H1 (cell line): ENCODE results near the gene PSME2. TPM values are rescaled to one million over a fixed set of nuclear protein-coding genes. Genes with fewer than 3 reads are reported as not detected.

Source experiments
- CTCF ChIA-PET: fragments of 300-600 bp; sonication (Branson Sonifier 250); formaldehyde crosslinking; loops from one replicate; lab custom pipeline; 2021; ENCODE audit not compliant: partially characterized antibody; lab: Charles Lee
- POLR2A ChIA-PET: fragments of 300-600 bp; sonication (Branson Sonifier 250); formaldehyde crosslinking; loops from one replicate; lab custom pipeline; 2021; ENCODE audit warnings: inconsistent platforms; ENCODE audit not compliant: partially characterized antibody; lab: Charles Lee
- DNase-seq, 2 experiments: peaks; one replicate each; pipeline versions ENCODE4 v3.0.0 to v3.0.0-alpha.2; 2010 to 2022; ENCODE audit warnings: low spot score in 2 of 2, low read depth in 1 of 2, mixed read lengths in 1 of 2
- FAIRE-seq: peaks from 2 replicates; lab custom pipeline; 2011; peaks lifted over from hg19 to GRCh38; lab: Jason Lieb, UNC
- H2AFZ ChIP-seq: 2 replicates; pipeline ENCODE4 v1.8.1; 2012; ENCODE audit warnings: low read length, inconsistent platforms
- H2AK5ac ChIP-seq: 2 replicates; pipeline ENCODE4 v1.6.1; 2013; ENCODE audit warnings: low read depth, low read length
- H2BK120ac ChIP-seq: replicated peaks from 2 replicates; pipeline ENCODE3; 2013; ENCODE audit warnings: low read depth, low read length, inconsistent platforms
- H2BK12ac ChIP-seq: 2 replicates; pipeline ENCODE4 v1.6.1; 2013; ENCODE audit warnings: low read depth, low read length
- H2BK15ac ChIP-seq: 2 replicates; pipeline ENCODE4 v1.6.1; 2013; ENCODE audit warnings: low read length
- H2BK20ac ChIP-seq: 2 replicates; pipeline ENCODE4 v1.6.1; 2013; ENCODE audit warnings: low read length
- H2BK5ac ChIP-seq: 2 replicates; pipeline ENCODE4 v1.6.1; 2013; ENCODE audit warnings: low read depth, low read length
- H3K14ac ChIP-seq: 2 replicates; pipeline ENCODE4 v1.6.1; 2013; ENCODE audit warnings: inconsistent platforms; ENCODE audit not compliant: insufficient read length
- H3K18ac ChIP-seq: 2 replicates; pipeline ENCODE4 v1.6.1; 2013; ENCODE audit warnings: low read length; ENCODE audit errors: extremely low read depth
- H3K23ac ChIP-seq: 2 replicates; pipeline ENCODE4 v1.6.1; 2013; ENCODE audit warnings: inconsistent platforms; ENCODE audit not compliant: insufficient read length
- H3K23me2 ChIP-seq: 2 replicates; pipeline ENCODE4 v1.6.1; 2013; ENCODE audit warnings: low read depth, low read length
- H3K27ac ChIP-seq: 2 replicates; pipeline ENCODE4 v1.6.1; 2011; ENCODE audit warnings: low read depth, low read length, inconsistent platforms
- H3K27me3 ChIP-seq, 4 experiments: replicated peaks in 1 of 4; 1 replicate in 1 of 4; 2 replicates in 3 of 4; pipeline versions ENCODE4 v1.6.1 to v1.8.1; 2011 to 2013; ENCODE audit warnings: low read length in 3 of 4, mild to moderate bottlenecking in 3 of 4, inconsistent platforms in 2 of 4, mixed read lengths in 2 of 4, moderate library complexity in 1 of 4; ENCODE audit not compliant: control insufficient read depth in 3 of 4, insufficient read depth in 3 of 4; ENCODE audit errors: extremely low read depth in 1 of 4
- H3K36me3 ChIP-seq, 4 experiments: 2 replicates each; pipeline versions ENCODE4 v1.6.1 to v1.8.1; 2011 to 2013; ENCODE audit warnings: mild to moderate bottlenecking in 4 of 4, low read length in 3 of 4, moderate library complexity in 2 of 4, control low read depth in 1 of 4, inconsistent platforms in 1 of 4; ENCODE audit not compliant: insufficient read depth in 4 of 4, control insufficient read depth in 2 of 4
- H3K4ac ChIP-seq: replicated peaks from 2 replicates; pipeline ENCODE3; 2013; ENCODE audit warnings: low read length, low read depth, mixed read lengths, inconsistent platforms; ENCODE audit not compliant: insufficient read length
- H3K4me1 ChIP-seq, 4 experiments: replicated peaks in 1 of 4; 1 replicate in 1 of 4; 2 replicates in 3 of 4; pipeline versions ENCODE4 v1.6.1 to v1.8.1; 2011 to 2013; ENCODE audit warnings: low read length in 3 of 4, inconsistent platforms in 2 of 4, mixed read lengths in 1 of 4; ENCODE audit not compliant: insufficient read depth in 4 of 4, control insufficient read depth in 3 of 4
- H3K4me2 ChIP-seq, 2 experiments: 2 replicates each; pipeline versions ENCODE4 v1.6.1 to v1.8.1; 2011 to 2013; ENCODE audit warnings: low read depth in 2 of 2, low read length in 2 of 2, control low read depth in 1 of 2, inconsistent platforms in 1 of 2, mild to moderate bottlenecking in 1 of 2; ENCODE audit not compliant: insufficient read depth in 1 of 2
- H3K4me3 ChIP-seq, 4 experiments: fragments of 200-600, 300-600 bp in 1 of 4; sonication (generic), shearing (Covaris generic), sonication (Bioruptor Twin) in 1 of 4; 2 replicates each; pipeline versions ENCODE4 v1.5.1 to v1.8.1; 2011 to 2016; ENCODE audit warnings: low read length in 4 of 4, low read depth in 3 of 4, control low read depth in 2 of 4, inconsistent platforms in 2 of 4, mild to moderate bottlenecking in 2 of 4, mixed read lengths in 1 of 4, moderate library complexity in 1 of 4; ENCODE audit not compliant: insufficient read depth in 2 of 4; ENCODE audit errors: extremely low read depth in 1 of 4
- H3K56ac ChIP-seq: replicated peaks from 2 replicates; pipeline ENCODE3; 2013; ENCODE audit warnings: low read depth, mild to moderate bottlenecking, mixed read lengths, low read length, inconsistent platforms; ENCODE audit not compliant: insufficient read length
- H3K79me1 ChIP-seq: 2 replicates; pipeline ENCODE4 v1.6.1; 2013; ENCODE audit warnings: low read depth, low read length, control low read depth
- H3K79me2 ChIP-seq, 2 experiments: 2 replicates each; pipeline versions ENCODE4 v1.6.1 to v1.8.1; 2012 to 2013; ENCODE audit warnings: low read length in 2 of 2, mild to moderate bottlenecking in 2 of 2, inconsistent platforms in 1 of 2; ENCODE audit not compliant: insufficient read depth in 2 of 2, control insufficient read depth in 1 of 2
- H3K9ac ChIP-seq, 4 experiments: replicated peaks in 1 of 4; 1 replicate in 1 of 4; 2 replicates in 3 of 4; pipeline versions ENCODE4 v1.6.1 to v1.8.1; 2011 to 2013; ENCODE audit warnings: low read depth in 3 of 4, low read length in 3 of 4, control low read depth in 2 of 4, mild to moderate bottlenecking in 2 of 4, moderate library complexity in 2 of 4, inconsistent platforms in 1 of 4; ENCODE audit errors: extremely low read depth in 1 of 4
- H3K9me3 ChIP-seq, 2 experiments: 2 replicates each; pipeline versions ENCODE4 v1.6.1 to v1.8.1; 2012 to 2013; ENCODE audit warnings: mild to moderate bottlenecking in 2 of 2, moderate library complexity in 2 of 2, control low read depth in 1 of 2, inconsistent platforms in 1 of 2, low read depth in 1 of 2, low read length in 1 of 2, mixed read lengths in 1 of 2; ENCODE audit not compliant: insufficient read depth in 2 of 2
- H4K20me1 ChIP-seq, 2 experiments: replicated peaks in 1 of 2; 2 replicates each; pipeline versions ENCODE3 to v1.8.1; 2011 to 2013; ENCODE audit warnings: inconsistent platforms in 2 of 2, low read length in 2 of 2, mild to moderate bottlenecking in 1 of 2; ENCODE audit not compliant: insufficient read depth in 2 of 2, control insufficient read depth in 1 of 2
- H4K5ac ChIP-seq: 2 replicates; pipeline ENCODE4 v1.6.1; 2013; ENCODE audit warnings: low read length, low read depth, mixed read lengths, inconsistent platforms; ENCODE audit not compliant: insufficient read length
- H4K8ac ChIP-seq: 2 replicates; pipeline ENCODE4 v1.8.0; 2013; ENCODE audit warnings: mild to moderate bottlenecking, moderate library complexity, low read length, inconsistent platforms; ENCODE audit not compliant: insufficient read depth; ENCODE audit errors: extremely low read depth
- H4K91ac ChIP-seq: replicated peaks from 2 replicates; pipeline ENCODE3; 2013; ENCODE audit warnings: low read length, mixed read lengths, inconsistent platforms; ENCODE audit not compliant: insufficient read length
- CREB1 ChIP-seq: IDR thresholded peaks from 2 replicates; pipeline ENCODE4 v1.6.1; 2012; ENCODE audit warnings: inconsistent platforms
- FOSL1 ChIP-seq: IDR thresholded peaks from 2 replicates; pipeline ENCODE4 v1.6.1; 2011; ENCODE audit warnings: mild to moderate bottlenecking, low read depth, low read length, moderate library complexity; ENCODE audit not compliant: insufficient read depth
- MAFK ChIP-seq: IDR thresholded peaks from 2 replicates; pipeline ENCODE4 v1.6.1; 2012; ENCODE audit warnings: low read depth, mild to moderate bottlenecking, improper control_type of control experiment, low read length
- POLR2A ChIP-seq, 2 experiments: IDR thresholded peaks; 1 replicate in 1 of 2; 2 replicates in 1 of 2; pipeline ENCODE4 v1.6.1; 2011; ENCODE audit warnings: low read depth in 2 of 2, low read length in 2 of 2, mild to moderate bottlenecking in 2 of 2; ENCODE audit errors: control extremely low read depth in 1 of 2
- RFX5 ChIP-seq: IDR thresholded peaks from 2 replicates; pipeline ENCODE4 v1.6.1; 2011; ENCODE audit warnings: low read depth, low read length, improper control_type of control experiment, borderline replicate concordance
- RNF2 ChIP-seq: fragments of 200-900, 300-1000 bp; sonication (generic); IDR thresholded peaks from 2 replicates; pipeline ENCODE4 v1.7.1; 2016; ENCODE audit warnings: borderline replicate concordance, low read depth, mild to moderate bottlenecking, antibody characterized with exemption, low read length; ENCODE audit not compliant: poor library complexity, severe bottlenecking; ENCODE audit errors: missing control alignments
- RXRA ChIP-seq: IDR thresholded peaks from 2 replicates; pipeline ENCODE4 v1.6.1; 2011; ENCODE audit warnings: low read depth, mild to moderate bottlenecking, low read length, moderate library complexity; ENCODE audit not compliant: insufficient read depth
- ZNF274 ChIP-seq: IDR thresholded peaks from 2 replicates; pipeline ENCODE4 v1.7.0; 2012; ENCODE audit warnings: low read length, borderline replicate concordance; ENCODE audit errors: extremely low read depth
- WGBS, 2 experiments: shearing (Covaris generic) in 1 of 2; methylation state at CpG; one replicate each; pipeline versions ENCODE4 v1.1.6 to v1.1.7; 2013 to 2015; ENCODE audit warnings: low lambda C conversion rate in 2 of 2, mixed read lengths in 2 of 2, inconsistent platforms in 1 of 2, low coverage in 1 of 2, missing lambda C conversion rate in 1 of 2; ENCODE audit not compliant: insufficient replicate concordance in 2 of 2, insufficient coverage in 1 of 2, insufficient read length in 1 of 2; ENCODE audit errors: extremely low coverage in 1 of 2, missing lambda C conversion rate in 1 of 2; 5-methylcytosine and 5-hydroxymethylcytosine counted together
- polyA plus RNA-seq, 7 experiments: library from polyadenylated mRNA; depleted of rRNA in 3 of 7; stranded (reverse) in 5 of 7; unstranded in 2 of 7; fragments of >200 nt in 5 of 7; fragments of 200-250 nt in 2 of 7; gene quantifications; 1 replicate in 5 of 7; 2 replicates in 1 of 7; 4 replicates in 1 of 7; pipeline versions ENCODE4 v1.2.1 to v1.2.3, GENCODE V29; 2011 to 2013; ENCODE audit warnings: missing spikeins in 2 of 7, mixed read lengths in 2 of 7
- total RNA-seq: library from RNA; stranded (reverse); fragmentation: NEBNext Ultra II Directional; extraction: Animal tissue kit (Norgen Biotek cat#: 25700); gene quantifications from 2 replicates; pipeline ENCODE4 v1.2.1, GENCODE V29; 2021

The PSME2 gene
- total and polyA plus RNA-seq, 2 of the 8 experiments (the other 6 are each of a cell fraction or from before 2014, with no cell fraction given): 71.8 to 111 TPM

DNA sequence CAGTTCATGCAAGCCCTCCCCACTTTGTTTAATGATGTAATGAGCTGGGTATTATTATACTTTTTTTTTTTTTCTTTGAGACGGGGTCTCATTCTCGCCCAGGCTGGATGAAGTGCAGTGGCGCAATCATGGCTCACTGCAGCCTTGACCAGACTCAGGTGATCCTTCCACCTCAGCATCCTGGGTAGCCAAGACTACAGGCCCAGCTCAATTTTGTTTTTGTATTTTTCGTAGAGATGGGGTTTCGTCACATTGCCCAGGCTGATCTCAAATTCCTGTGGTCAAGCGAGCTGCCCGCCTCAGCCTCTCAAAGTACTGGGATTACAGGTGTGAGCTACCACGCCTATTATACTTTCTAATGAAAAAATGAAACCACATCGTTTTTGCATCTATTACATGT lies 36.4 kb downstream of the PSME2 start:
- H4K91ac ChIP-seq: no peak overlapping the region
- no peak overlapping the region for H3K56ac ChIP-seq
- H3K4me1 ChIP-seq: no peaks in the 10 kb centered on the region
- CTCF ChIA-PET: interaction anchor here (0.6 to 12.2 kb wide), 24 partner anchors 8 to 1038 kb away, joined by 3 to 160 read pairs (median 4); partner anchors contain the start of genes CARMIL3, CIDEB, IRF9 and MDP1
- FAIRE-seq (no peak), DNase-seq (no peak)
- no peak overlapping the region for H3K4me3 ChIP-seq
- H3K36me3 ChIP-seq: no peaks in the 10 kb centered on the region
- 93% methylated on average over 9 of the region's 9 CpGs; no CpG with 5 or more reads in 1 of the 2 experiments for WGBS, 2 experiments
- H3K23ac ChIP-seq: no peak overlapping the region
- TF ChIP-seq RXRA (no peak), ZNF274 (no peak), POLR2A (IDR thresholded peaks at IDR 0.05; ENCODE audit: control extremely low read depth in 1 of 2, low read depth in 2 of 2, low read length in 2 of 2) (no peak), RFX5 (no peak), FOSL1 (no peak), RNF2 (no peak), CREB1 (no peak), MAFK (no peak)
- no peak overlapping the region for H4K5ac ChIP-seq
- H2AK5ac ChIP-seq: 0 out of 2 replicates have a peak overlapping the region, but pooled peaks have one; percentile 32
- H2BK15ac ChIP-seq: no peak overlapping the region
- no peak overlapping the region for H2BK120ac ChIP-seq
- H2BK12ac ChIP-seq: no peak overlapping the region
- no peak overlapping the region for H3K27ac ChIP-seq
- no peaks in the 10 kb centered on the region for H3K79me1 ChIP-seq
- no peak overlapping the region for H3K4me2 ChIP-seq
- no peak overlapping the region for H2AFZ ChIP-seq
- H3K9me3 ChIP-seq: peaks cover 0 to under 1% of the 10 kb centered on the region in 2 experiments; a peak in 1 of 4 replicates
- H3K4ac ChIP-seq: no peak overlapping the region
- no peak overlapping the region for H3K9ac ChIP-seq
- H3K27me3 ChIP-seq: no peaks in the 10 kb centered on the region
- no peak overlapping the region for H4K8ac ChIP-seq
- H3K23me2 ChIP-seq: peaks cover 4% of the 10 kb centered on the region
- H4K20me1 ChIP-seq: no peaks in the 10 kb centered on the region
- H3K79me2 ChIP-seq: no peaks in the 10 kb centered on the region
- H2BK20ac ChIP-seq: no peak overlapping the region
- POLR2A ChIA-PET: interaction anchor here (0.7 to 23.9 kb wide), 9 partner anchors 8 to 121 kb away, joined by 3 to 626 read pairs (median 4); partner anchors contain the start of genes CPNE6, DHRS4L2, PCK2 and PSME1
- H3K18ac ChIP-seq: no peak overlapping the region
- no peak overlapping the region for H2BK5ac ChIP-seq
- no peak overlapping the region for H3K14ac ChIP-seq
